M059J (cell line): ENCODE data around the gene TIGAR. TPM values are rescaled to one million over a fixed set of nuclear protein-coding genes. Genes with fewer than 3 reads are reported as not detected.

Experiments used
- DNase-seq: peaks from one replicate; pipeline ENCODE4 v3.0.0-alpha.2; 2012; ENCODE audit warnings: low read depth
- total RNA-seq: library from RNA; depleted of rRNA; stranded (reverse); fragments of >200 nt; shearing (Covaris generic); gene quantifications from 2 replicates; pipeline ENCODE4 v1.2.3, GENCODE V29; 2014

The TIGAR gene
- total RNA-seq, 1 experiment from 2014 or later, result 11.5 TPM

- DNase-seq, result no peak
These were observed 38.0 kb upstream of the TIGAR start for GRCh38 chr12:4282892-4283511.

GRCh38 chr12:4283512-4284255 lies 37.3 kb upstream of the TIGAR start:
- DNase-seq, result no peak

- DNase-seq, result no peak
These were observed 36.7 kb upstream of the TIGAR start for GRCh38 chr12:4284306-4284705.

GRCh38 chr12:4285070-4285469 lies 35.9 kb upstream of the TIGAR start:
- DNase-seq, result no peak

GRCh38 chr12:4286228-4286627 lies 34.8 kb upstream of the TIGAR start:
- DNase-seq, result no peak

GRCh38 chr12:4286771-4287317 lies 34.2 kb upstream of the TIGAR start:
- no peak for DNase-seq

- peak; percentile 12 for DNase-seq
These were observed 33.4 kb upstream of the TIGAR start for GRCh38 chr12:4287325-4288211.

- no peak for DNase-seq
These were observed 32.5 kb upstream of the TIGAR start for GRCh38 chr12:4288296-4289131.

- DNase-seq, result no peak
These were observed 31.7 kb upstream of the TIGAR start for GRCh38 chr12:4289231-4289878.

GRCh38 chr12:4289998-4290790 lies 30.8 kb upstream of the TIGAR start:
- DNase-seq, result no peak

- DNase-seq, result no peak
These were observed 28.5 kb upstream of the TIGAR start for GRCh38 chr12:4292341-4293073.

- no peak for DNase-seq
These were observed 27.6 kb upstream of the TIGAR start for GRCh38 chr12:4293299-4293965.

GRCh38 chr12:4293966-4294505 lies 27.0 kb upstream of the TIGAR start:
- DNase-seq, result no peak

- no peak for DNase-seq
These were observed 24.3 kb upstream of the TIGAR start for GRCh38 chr12:4296751-4297150.

- DNase-seq, result no peak
These were observed 23.4 kb upstream of the TIGAR start for GRCh38 chr12:4297617-4298016.

GRCh38 chr12:4300883-4301282 lies 20.1 kb upstream of the TIGAR start:
- DNase-seq, result no peak

- DNase-seq, result no peak
These were observed 19.0 kb upstream of the TIGAR start for GRCh38 chr12:4301932-4302501.

- DNase-seq, result no peak
These were observed 18.1 kb upstream of the TIGAR start for GRCh38 chr12:4302881-4303280.
